Muscle layer of duodenum (tissue), 2 donors: ENCODE measurements around the gene ANK2.

Experiments
- H3K27ac ChIP-seq: one replicate; pipeline ENCODE4 v1.7.0; 2013; ENCODE audit warnings: mild to moderate bottlenecking, low read length
- H3K27me3 ChIP-seq: one replicate; pipeline ENCODE4 v1.7.0; 2013; ENCODE audit warnings: low read depth, mild to moderate bottlenecking, control low read depth, low read length
- H3K36me3 ChIP-seq, 2 donors: one replicate each; pipeline ENCODE4 v1.7.0; 2013; ENCODE audit warnings: low read length in 2 of 2, control low read depth in 1 of 2, mild to moderate bottlenecking in 1 of 2; ENCODE audit not compliant: insufficient read depth in 2 of 2, control insufficient read depth in 1 of 2
- H3K4me1 ChIP-seq, 2 donors: one replicate each; pipeline ENCODE4 v1.7.0; 2013; ENCODE audit warnings: low read length in 2 of 2, mild to moderate bottlenecking in 2 of 2, control low read depth in 1 of 2, moderate library complexity in 1 of 2; ENCODE audit not compliant: insufficient read depth in 2 of 2, control insufficient read depth in 1 of 2
- H3K4me3 ChIP-seq, 2 donors: one replicate each; pipeline ENCODE4 v1.7.0; 2013; ENCODE audit warnings: low read length in 2 of 2, low read depth in 1 of 2, mild to moderate bottlenecking in 1 of 2
- H3K9me3 ChIP-seq, 2 donors: one replicate each; pipeline ENCODE4 v1.7.0; 2013; ENCODE audit warnings: low read length in 2 of 2, control low read depth in 1 of 2, mild to moderate bottlenecking in 1 of 2; ENCODE audit not compliant: control insufficient read depth in 1 of 2
- donor health status: healthy.

Gene ANK2

DNA sequence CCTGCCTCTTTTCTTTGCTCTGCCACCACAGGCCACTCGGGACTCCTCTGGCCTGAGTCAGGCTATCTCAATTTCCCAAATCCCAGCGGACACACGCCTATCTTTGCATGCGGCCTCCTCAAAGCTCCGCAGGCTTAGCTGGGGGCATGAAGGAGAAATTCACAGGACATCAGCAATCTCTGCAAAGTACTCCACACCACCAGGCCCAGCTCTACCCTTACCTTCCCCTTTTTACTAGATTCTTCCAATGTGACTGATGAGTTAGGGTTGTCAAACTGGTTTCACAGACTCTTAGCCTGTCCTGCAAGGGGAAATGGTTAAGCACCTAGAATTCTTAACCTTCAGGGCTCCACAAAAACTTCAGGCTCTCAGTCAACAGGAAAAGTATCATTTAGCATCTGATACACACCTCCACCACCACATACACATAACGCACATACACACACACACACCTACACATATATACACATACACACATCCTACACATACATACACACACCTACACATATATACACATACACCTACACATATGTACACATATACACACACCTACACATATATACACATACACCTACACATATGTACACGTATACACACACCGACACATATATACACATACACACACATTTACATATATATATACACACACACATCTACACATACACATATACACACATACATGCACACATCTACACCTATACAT, 349.1 kb downstream of the ANK2 start:
- H3K27ac ChIP-seq: no peak overlapping the region
- H3K36me3 ChIP-seq: no peaks in the 10 kb centered on the region
- H3K27me3 ChIP-seq: no peaks in the 10 kb centered on the region
- H3K9me3 ChIP-seq: no peaks in the 10 kb centered on the region
- no peak overlapping the region for H3K4me3 ChIP-seq
- no peaks in the 10 kb centered on the region for H3K4me1 ChIP-seq

GRCh38 chr4:113404167-113404571, 354.7 kb downstream of the ANK2 start:
- Histone ChIP-seq H3K27ac (no peak overlapping the region), H3K27me3 (no peaks in the 10 kb centered on the region), H3K9me3 (no peaks in the 10 kb centered on the region), H3K4me3 (no peak overlapping the region), H3K36me3 (no peaks in the 10 kb centered on the region), H3K4me1 (no peaks in the 10 kb centered on the region)

- no peak overlapping the region for H3K4me3 ChIP-seq
- no peaks in the 10 kb centered on the region for H3K9me3 ChIP-seq
- H3K4me1 ChIP-seq: no peaks in the 10 kb centered on the region
- no peaks in the 10 kb centered on the region for H3K27me3 ChIP-seq
- no peaks in the 10 kb centered on the region for H3K36me3 ChIP-seq
- no peak overlapping the region for H3K27ac ChIP-seq
Measured at GRCh38 chr4:113404841-113405240, 355.4 kb downstream of the ANK2 start.

- no peak overlapping the region for H3K4me3 ChIP-seq
- H3K4me1 ChIP-seq: no peaks in the 10 kb centered on the region
- H3K27me3 ChIP-seq: no peaks in the 10 kb centered on the region
- H3K36me3 ChIP-seq: no peaks in the 10 kb centered on the region
- no peaks in the 10 kb centered on the region for H3K9me3 ChIP-seq
- H3K27ac ChIP-seq: no peak overlapping the region
Measured at GRCh38 chr4:113405874-113406722, 356.6 kb downstream of the ANK2 start.

DNA sequence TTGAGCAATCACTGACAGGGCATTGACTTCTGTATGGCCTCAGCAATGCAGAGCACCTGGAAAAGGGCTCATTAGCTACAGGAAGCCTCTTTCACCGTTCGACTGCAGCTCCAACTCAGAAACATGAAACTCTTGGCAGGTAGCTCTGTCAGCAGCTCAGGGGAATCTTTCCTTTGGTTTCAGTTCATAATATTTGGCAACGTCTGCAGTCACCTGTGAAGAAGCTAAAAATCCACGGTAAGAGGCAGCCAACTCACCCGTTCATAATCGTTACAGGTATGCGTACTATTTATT, 357.2 kb downstream of the ANK2 start:
- Histone ChIP-seq H3K27me3 (no peaks in the 10 kb centered on the region), H3K27ac (no peak overlapping the region), H3K9me3 (no peaks in the 10 kb centered on the region), H3K4me3 (no peak overlapping the region), H3K4me1 (no peaks in the 10 kb centered on the region), H3K36me3 (no peaks in the 10 kb centered on the region)

GRCh38 chr4:113407409-113407808, 358.0 kb downstream of the ANK2 start:
- Histone ChIP-seq H3K27me3 (no peaks in the 10 kb centered on the region), H3K4me3 (no peak overlapping the region), H3K4me1 (no peaks in the 10 kb centered on the region), H3K27ac (no peak overlapping the region), H3K9me3 (no peaks in the 10 kb centered on the region), H3K36me3 (no peaks in the 10 kb centered on the region)

GRCh38 chr4:113409181-113409580, 359.7 kb downstream of the ANK2 start:
- Histone ChIP-seq H3K9me3 (no peaks in the 10 kb centered on the region), H3K4me3 (no peak overlapping the region), H3K36me3 (no peaks in the 10 kb centered on the region), H3K4me1 (no peaks in the 10 kb centered on the region), H3K27ac (no peak overlapping the region), H3K27me3 (no peaks in the 10 kb centered on the region)

GRCh38 chr4:113410686-113411085, 361.2 kb downstream of the ANK2 start:
- H3K4me1 ChIP-seq: no peaks in the 10 kb centered on the region
- no peaks in the 10 kb centered on the region for H3K36me3 ChIP-seq
- no peak overlapping the region for H3K4me3 ChIP-seq
- no peaks in the 10 kb centered on the region for H3K27me3 ChIP-seq
- H3K9me3 ChIP-seq: no peaks in the 10 kb centered on the region
- H3K27ac ChIP-seq: no peak overlapping the region

- Histone ChIP-seq H3K27ac (no peak overlapping the region), H3K9me3 (no peaks in the 10 kb centered on the region)
Measured at GRCh38 chr4:113411496-113411938, 362.1 kb downstream of the ANK2 start.

DNA sequence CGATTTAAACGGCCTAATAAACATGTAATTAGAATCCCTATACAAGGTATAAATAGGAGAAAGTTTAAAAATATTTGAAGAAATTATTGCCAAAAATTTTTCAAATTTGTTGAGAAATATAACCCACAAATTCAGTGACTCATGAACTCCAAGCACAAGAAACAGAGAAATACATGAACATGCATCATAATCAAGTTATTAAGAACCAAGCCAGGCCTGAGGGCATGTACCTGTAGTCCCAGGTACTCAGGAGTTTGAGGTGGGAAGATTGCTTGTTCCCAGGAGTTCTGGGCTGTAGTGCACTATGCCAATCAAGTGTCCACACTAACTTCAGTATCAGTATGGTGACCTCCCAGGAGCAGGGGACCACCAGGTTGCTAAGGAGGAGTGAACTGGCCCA, 370.2 kb downstream of the ANK2 start:
- Histone ChIP-seq H3K27ac (no peak overlapping the region), H3K36me3 (no peaks in the 10 kb centered on the region), H3K27me3 (no peaks in the 10 kb centered on the region), H3K9me3 (no peaks in the 10 kb centered on the region), H3K4me1 (no peaks in the 10 kb centered on the region), H3K4me3 (no peak overlapping the region)

More at GRCh38 chr4:113411496-113411938, 362.1 kb downstream of the ANK2 start:
- no peaks in the 10 kb centered on the region for H3K27me3 ChIP-seq
- no peaks in the 10 kb centered on the region for H3K4me1 ChIP-seq
- H3K4me3 ChIP-seq: no peak overlapping the region
- H3K36me3 ChIP-seq: no peaks in the 10 kb centered on the region

GRCh38 chr4:113420938-113421337, 371.5 kb downstream of the ANK2 start:
- no peak overlapping the region for H3K27ac ChIP-seq
- no peaks in the 10 kb centered on the region for H3K27me3 ChIP-seq
- H3K4me3 ChIP-seq: no peak overlapping the region
- H3K36me3 ChIP-seq: no peaks in the 10 kb centered on the region
- H3K9me3 ChIP-seq: no peaks in the 10 kb centered on the region
- H3K4me1 ChIP-seq: no peaks in the 10 kb centered on the region
